Type B pancreatic cell (in vitro differentiated cells): Measurements from ENCODE around the gene G6PC3. TPM values are rescaled to one million over a fixed set of nuclear protein-coding genes. Genes with fewer than 3 reads are reported as not detected.
A peak's percentile ranks its signal among the peaks of the same experiment; 100 is the strongest.

ENCODE experiments used
- DNase-seq: peaks from one replicate; pipeline ENCODE4 v3.0.0; 2021; ENCODE audit warnings: mixed read lengths; ENCODE audit not compliant: unreplicated experiment; ENCODE audit errors: extremely low spot score
- H3K27ac Mint-ChIP-seq: 2 replicates; pipeline ENCODE4 v1.8.0; 2021; ENCODE audit warnings: mild to moderate bottlenecking, mixed read lengths
- H3K27me3 Mint-ChIP-seq: 2 replicates; pipeline ENCODE4 v1.8.0; 2021; ENCODE audit warnings: mixed read lengths
- H3K36me3 Mint-ChIP-seq: 2 replicates; pipeline ENCODE4 v1.8.0; 2021; ENCODE audit warnings: mixed read lengths
- H3K4me1 Mint-ChIP-seq: one replicate; pipeline ENCODE4 v1.8.0; 2021; ENCODE audit warnings: mixed read lengths; ENCODE audit not compliant: unreplicated experiment
- H3K4me3 Mint-ChIP-seq: 2 replicates; pipeline ENCODE4 v1.8.0; 2021; ENCODE audit warnings: mild to moderate bottlenecking, mixed read lengths
- H3K9me3 Mint-ChIP-seq: 2 replicates; pipeline ENCODE4 v1.8.0; 2021; ENCODE audit warnings: mixed read lengths
- total RNA-seq: library from RNA; stranded (reverse); gene quantifications from 2 replicates; pipeline ENCODE4 v1.2.1, GENCODE V29; 2021; ENCODE audit warnings: low replicate concordance
- TF ChIP-seq, protein P1 (sequence below): fragments of 200-600 bp; sonication (generic); conservative IDR thresholded peaks from 2 replicates; pipeline ENCODE4 v1.5.0; 2021; ENCODE audit warnings: antibody characterized with exemption, mild to moderate bottlenecking

Gene G6PC3
- total RNA-seq, 1 donor from 2014 or later, result 63.7 TPM

DNA sequence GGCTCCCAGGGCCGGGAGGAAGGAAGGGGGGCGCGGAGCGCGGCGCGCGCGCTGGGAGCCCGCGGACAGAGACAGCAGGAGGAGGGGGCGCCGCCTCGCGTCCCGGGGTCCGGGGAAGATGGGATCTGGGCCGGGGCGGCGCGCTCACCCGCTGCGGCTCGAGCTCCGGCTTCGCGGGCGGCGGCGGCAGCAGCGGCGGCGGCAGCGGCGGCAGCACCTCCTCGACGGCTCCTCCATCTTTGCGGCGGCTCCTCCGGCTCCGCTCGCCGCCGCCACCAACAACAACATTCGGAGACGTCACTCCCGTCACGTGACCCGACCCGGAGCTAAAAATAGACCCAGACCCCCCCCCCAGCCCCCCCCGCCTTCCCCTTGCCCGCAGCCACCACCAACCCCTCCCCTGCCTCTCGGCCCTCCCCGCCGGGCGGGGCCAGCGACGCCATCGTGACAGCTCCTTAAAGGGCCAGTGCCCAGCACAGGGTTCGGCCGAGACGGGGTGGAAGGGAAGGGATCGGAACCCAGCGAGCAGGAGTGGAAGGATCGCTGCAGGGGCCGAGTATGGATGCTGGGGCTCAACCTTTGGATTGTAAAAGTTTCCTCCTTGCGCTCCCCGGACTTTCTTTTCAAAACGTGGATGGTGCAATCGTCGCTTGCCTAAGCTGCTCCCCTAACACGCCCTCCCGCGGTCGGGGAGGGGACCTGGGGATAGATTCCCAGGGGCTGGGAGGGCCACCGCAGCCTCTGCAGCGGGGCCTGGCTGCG lies 53.0 kb downstream of the G6PC3 start, which contains the start of gene HDAC5:
TSS of gene HDAC5 (minus strand) at position 286 of the 762 bp plus-strand sequence. CDS start 6,126 bp downstream, outside the sequence.
- Mint-ChIP-seq H3K27ac (peak within 1 kb of the TSS; percentile 96), H3K4me3 (peak within 1 kb of the TSS; percentile 96), H3K27me3 (no peaks in the 10 kb centered on the region), H3K9me3 (no peaks in the 10 kb centered on the region), H3K36me3 (peaks cover 4% of the 10 kb centered on the region), H3K4me1 (peaks cover 26% of the 10 kb centered on the region)
- DNase-seq, result peak; percentile 95
- TF ChIP-seq, protein P1, sequence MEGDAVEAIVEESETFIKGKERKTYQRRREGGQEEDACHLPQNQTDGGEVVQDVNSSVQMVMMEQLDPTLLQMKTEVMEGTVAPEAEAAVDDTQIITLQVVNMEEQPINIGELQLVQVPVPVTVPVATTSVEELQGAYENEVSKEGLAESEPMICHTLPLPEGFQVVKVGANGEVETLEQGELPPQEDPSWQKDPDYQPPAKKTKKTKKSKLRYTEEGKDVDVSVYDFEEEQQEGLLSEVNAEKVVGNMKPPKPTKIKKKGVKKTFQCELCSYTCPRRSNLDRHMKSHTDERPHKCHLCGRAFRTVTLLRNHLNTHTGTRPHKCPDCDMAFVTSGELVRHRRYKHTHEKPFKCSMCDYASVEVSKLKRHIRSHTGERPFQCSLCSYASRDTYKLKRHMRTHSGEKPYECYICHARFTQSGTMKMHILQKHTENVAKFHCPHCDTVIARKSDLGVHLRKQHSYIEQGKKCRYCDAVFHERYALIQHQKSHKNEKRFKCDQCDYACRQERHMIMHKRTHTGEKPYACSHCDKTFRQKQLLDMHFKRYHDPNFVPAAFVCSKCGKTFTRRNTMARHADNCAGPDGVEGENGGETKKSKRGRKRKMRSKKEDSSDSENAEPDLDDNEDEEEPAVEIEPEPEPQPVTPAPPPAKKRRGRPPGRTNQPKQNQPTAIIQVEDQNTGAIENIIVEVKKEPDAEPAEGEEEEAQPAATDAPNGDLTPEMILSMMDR, result peak; percentile 69

DNA sequence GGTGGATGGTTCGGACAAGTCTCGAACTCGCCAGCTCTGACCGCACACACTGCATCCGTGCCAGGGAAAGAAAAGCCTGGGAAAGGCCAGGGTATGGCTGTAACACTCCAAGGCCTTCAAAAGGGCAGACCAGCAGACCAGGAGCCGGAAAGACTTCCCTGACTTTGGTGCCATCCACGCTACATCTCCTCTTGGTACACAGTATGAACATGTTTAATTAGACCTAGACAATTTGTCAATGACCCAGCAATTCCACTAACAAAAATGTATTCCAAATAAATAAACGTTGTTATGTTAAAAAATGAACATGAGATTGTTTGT lies 53.5 kb downstream of the G6PC3 start:
- peak overlapping the region; percentile 96 for H3K27ac Mint-ChIP-seq
- H3K4me1 Mint-ChIP-seq, result peaks cover 23% of the 10 kb centered on the region
- H3K4me3 Mint-ChIP-seq, result peak overlapping the region; percentile 96
- TF ChIP-seq, protein P1, result no peak
- no peaks in the 10 kb centered on the region for H3K9me3 Mint-ChIP-seq
- H3K36me3 Mint-ChIP-seq, result no peaks in the 10 kb centered on the region
- no peaks in the 10 kb centered on the region for H3K27me3 Mint-ChIP-seq
- no peak for DNase-seq

Other genes starting within 250 kb of the G6PC3 start
- gene MPP3, start 237.6 kb upstream of the G6PC3 start, total RNA-seq, result 3.8 and 7.8 TPM in 2 replicates
- gene CD300LG, start 223.6 kb upstream of the G6PC3 start, total RNA-seq, result not detected in 2 replicates
- 5.2 and 18.5 TPM in 2 replicates for gene MPP2, start 163.2 kb upstream of the G6PC3 start, total RNA-seq
- gene PPY, start 128.3 kb upstream of the G6PC3 start, total RNA-seq, result 29.8 and 65.9 TPM in 2 replicates
- 2.3 and 3.5 TPM in 2 replicates for gene PYY, start 116.8 kb upstream of the G6PC3 start, total RNA-seq
- 1.9 and 2.1 TPM in 2 replicates for gene NAGS, start 66.1 kb upstream of the G6PC3 start, total RNA-seq
- 33.8 and 34.4 TPM in 2 replicates for gene TMEM101, start 55.8 kb upstream of the G6PC3 start, total RNA-seq
- gene LSM12, start 4.1 kb upstream of the G6PC3 start, total RNA-seq, result 44.8 and 50.6 TPM in 2 replicates
- 43.3 and 48.9 TPM in 2 replicates for gene HDAC5, start 52.9 kb downstream of the G6PC3 start, total RNA-seq
- 5.4 and 10.6 TPM in 2 replicates for gene HROB, start 71.2 kb downstream of the G6PC3 start, total RNA-seq
- gene ASB16, start 100.0 kb downstream of the G6PC3 start, total RNA-seq, result 0.68 TPM in 1 of 2 replicates, not detected in the other
- gene TMUB2, start 116.2 kb downstream of the G6PC3 start, total RNA-seq, result 39.5 and 40.0 TPM in 2 replicates
- 96.7 and 111 TPM in 2 replicates for gene ATXN7L3, start 129.1 kb downstream of the G6PC3 start, total RNA-seq
- 85.7 and 101 TPM in 2 replicates for gene UBTF, start 148.9 kb downstream of the G6PC3 start, total RNA-seq
- gene SLC4A1, start 197.4 kb downstream of the G6PC3 start, total RNA-seq, result not detected in 2 replicates
- gene RUNDC3A, start 237.9 kb downstream of the G6PC3 start, total RNA-seq, result 10.3 and 12.3 TPM in 2 replicates